OCI-LY7 (cell line): Measurements from ENCODE around the gene CNIH3. TPM values are rescaled to one million over a fixed set of nuclear protein-coding genes. Genes with fewer than 3 reads are reported as not detected.
A peak's percentile ranks its signal among the peaks of the same experiment; 100 is the strongest.

Source experiments
- BruUV-seq: library from RNA; stranded (reverse); fragments of 400-500 nt; replicated peaks from 2 replicates; lab custom pipeline; 2021; lab: Mats Ljungman, UMichigan
- CTCF ChIA-PET: fragments of 300-600 bp; sonication (Branson Sonifier 250); formaldehyde crosslinking; loops from one replicate; lab custom pipeline; 2022; ENCODE audit warnings: antibody characterized with exemption; ENCODE audit not compliant: unreplicated experiment; lab: Charles Lee
- POLR2A ChIA-PET: fragments of 300-600 bp; sonication (Branson Sonifier 250); formaldehyde crosslinking; loops from one replicate; lab custom pipeline; 2022; ENCODE audit warnings: antibody characterized with exemption; lab: Charles Lee
- DNase-seq: peaks from one replicate; pipeline ENCODE4 v3.0.0-alpha.2; 2015; ENCODE audit warnings: low spot score
- H2AFZ ChIP-seq: fragments of 200-600 bp; sonication (generic), shearing (Covaris generic); 2 replicates; pipeline ENCODE4 v1.6.1; 2014; ENCODE audit warnings: mild to moderate bottlenecking, antibody characterized with exemption, low read length, moderate library complexity
- H3K27ac ChIP-seq: fragments of 200-600 bp; sonication (generic); 2 replicates; pipeline ENCODE4 v1.5.1; 2014; ENCODE audit warnings: mixed run types, low read depth, mild to moderate bottlenecking, moderate library complexity, low read length, inconsistent platforms; ENCODE audit not compliant: poor library complexity, severe bottlenecking
- H3K36me3 ChIP-seq: fragments of 200-600 bp; sonication (generic); 2 replicates; pipeline ENCODE4 v1.6.1; 2014; ENCODE audit warnings: mild to moderate bottlenecking, antibody characterized with exemption, low read length, moderate library complexity, mixed read lengths; ENCODE audit not compliant: insufficient read depth
- H3K4me1 ChIP-seq: fragments of 200-600 bp; sonication (generic); 2 replicates; pipeline ENCODE4 v1.5.1; 2014; ENCODE audit warnings: mild to moderate bottlenecking, low read length; ENCODE audit not compliant: insufficient read depth, poor library complexity, severe bottlenecking
- H3K4me2 ChIP-seq: fragments of 200-600 bp; sonication (generic); 2 replicates; pipeline ENCODE4 v1.6.1; 2014; ENCODE audit warnings: mild to moderate bottlenecking, low read length
- H3K4me3 ChIP-seq: fragments of 200-600 bp; sonication (generic); 2 replicates; pipeline ENCODE4 v1.5.1; 2014; ENCODE audit warnings: mild to moderate bottlenecking, low read depth, low read length; ENCODE audit not compliant: poor library complexity, severe bottlenecking
- H3K79me2 ChIP-seq: fragments of 200-600 bp; sonication (generic); 2 replicates; pipeline ENCODE4 v1.6.1; 2016; ENCODE audit warnings: low read depth, mild to moderate bottlenecking, low read length, moderate library complexity, mixed read lengths; ENCODE audit not compliant: insufficient read depth
- H3K9me2 ChIP-seq: fragments of 200-600 bp; sonication (generic); 2 replicates; pipeline ENCODE4 v1.6.1; 2016; ENCODE audit warnings: mild to moderate bottlenecking, low read length, mixed read lengths; ENCODE audit not compliant: insufficient read depth
- H3K9me3 ChIP-seq: fragments of 200-600 bp; sonication (generic); 2 replicates; pipeline ENCODE4 v1.6.1; 2014; ENCODE audit warnings: mild to moderate bottlenecking, mixed run types, low read length, mixed read lengths
- H4K20me1 ChIP-seq: fragments of 200-600 bp; sonication (generic); 2 replicates; pipeline ENCODE4 v1.6.1; 2014; ENCODE audit warnings: mild to moderate bottlenecking, antibody characterized with exemption, low read length, moderate library complexity, mixed read lengths; ENCODE audit not compliant: insufficient read depth
- EZH2phosphoT487 ChIP-seq: fragments of 200-600 bp; sonication (generic); IDR thresholded peaks from 2 replicates; pipeline ENCODE4 v1.6.1; 2018; ENCODE audit warnings: low read depth, borderline replicate concordance, mild to moderate bottlenecking, mixed run types, antibody characterized with exemption, low read length, moderate library complexity, mixed read lengths
- intact Hi-C: fragments of 100-400 bp; cut with micrococcal nuclease; formaldehyde crosslinking; loops from one replicate; pipeline ENCODE4 v1.10.0; 2022; ENCODE audit not compliant: unreplicated experiment
- total RNA-seq, 2 experiments: library from RNA; depleted of rRNA in 1 of 2; stranded (reverse); fragments of >200 nt in 1 of 2; shearing (Covaris generic) in 1 of 2; gene quantifications; 2 replicates each; pipeline ENCODE4 v1.2.3, GENCODE V29; 2014 to 2022
- TF ChIP-seq, protein P1 (sequence below): fragments of 200-600 bp; sonication (generic); conservative IDR thresholded peaks from 2 replicates; pipeline ENCODE4 v1.5.1; 2014; ENCODE audit warnings: mild to moderate bottlenecking, antibody characterized with exemption, low read length, moderate library complexity, mixed read lengths

Gene CNIH3
- total RNA-seq, 2 experiments from 2014 or later: 1.9 to 2.4 TPM

DNA sequence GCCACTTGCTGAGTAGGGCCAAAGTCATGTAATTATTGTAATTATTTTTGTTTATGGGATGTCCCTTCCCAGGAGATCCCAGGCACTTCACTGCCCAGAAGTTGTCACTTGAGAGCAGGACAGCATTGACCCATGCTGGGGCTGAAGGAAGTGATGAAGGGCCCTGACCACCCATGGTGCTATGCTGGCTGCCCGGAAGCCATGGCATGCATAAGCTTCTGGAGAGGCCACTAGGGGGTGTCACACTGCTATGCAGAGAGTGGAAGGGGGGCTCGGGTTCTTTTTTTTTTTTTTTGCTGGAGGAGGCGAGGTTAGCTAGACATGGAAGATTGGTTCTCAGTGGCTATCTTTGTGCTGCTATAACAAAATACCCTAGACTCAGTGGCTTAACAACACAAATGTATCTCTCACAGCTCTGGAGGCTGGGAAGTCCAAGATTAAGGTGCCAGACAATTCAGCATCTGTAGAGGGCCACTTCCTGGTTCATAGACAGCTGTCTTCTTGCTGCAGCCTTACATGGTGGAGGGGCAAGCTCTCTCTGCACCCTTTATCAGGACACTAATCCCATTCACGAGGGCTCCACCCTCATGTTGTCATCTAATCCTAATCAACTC is 84.9 kb downstream of the CNIH3 start:
- Histone ChIP-seq H3K9me3 (no peaks in the 10 kb centered on the region), H4K20me1 (no peaks in the 10 kb centered on the region), H2AFZ (peak overlapping the region; percentile 55; the same call in 1 of the 2 replicates), H3K36me3 (no peaks in the 10 kb centered on the region), H3K4me2 (no peak overlapping the region), H3K4me1 (no peaks in the 10 kb centered on the region), H3K4me3 (no peak overlapping the region), H3K9me2 (no peaks in the 10 kb centered on the region), H3K27ac (no peak overlapping the region), H3K79me2 (no peaks in the 10 kb centered on the region)
- intact Hi-C loops: loop anchor here (1.0 to 5.0 kb wide), 3 partner anchors 150 to 221 kb away; no protein-coding TSS in a partner anchor
- TF ChIP-seq, protein P1, sequence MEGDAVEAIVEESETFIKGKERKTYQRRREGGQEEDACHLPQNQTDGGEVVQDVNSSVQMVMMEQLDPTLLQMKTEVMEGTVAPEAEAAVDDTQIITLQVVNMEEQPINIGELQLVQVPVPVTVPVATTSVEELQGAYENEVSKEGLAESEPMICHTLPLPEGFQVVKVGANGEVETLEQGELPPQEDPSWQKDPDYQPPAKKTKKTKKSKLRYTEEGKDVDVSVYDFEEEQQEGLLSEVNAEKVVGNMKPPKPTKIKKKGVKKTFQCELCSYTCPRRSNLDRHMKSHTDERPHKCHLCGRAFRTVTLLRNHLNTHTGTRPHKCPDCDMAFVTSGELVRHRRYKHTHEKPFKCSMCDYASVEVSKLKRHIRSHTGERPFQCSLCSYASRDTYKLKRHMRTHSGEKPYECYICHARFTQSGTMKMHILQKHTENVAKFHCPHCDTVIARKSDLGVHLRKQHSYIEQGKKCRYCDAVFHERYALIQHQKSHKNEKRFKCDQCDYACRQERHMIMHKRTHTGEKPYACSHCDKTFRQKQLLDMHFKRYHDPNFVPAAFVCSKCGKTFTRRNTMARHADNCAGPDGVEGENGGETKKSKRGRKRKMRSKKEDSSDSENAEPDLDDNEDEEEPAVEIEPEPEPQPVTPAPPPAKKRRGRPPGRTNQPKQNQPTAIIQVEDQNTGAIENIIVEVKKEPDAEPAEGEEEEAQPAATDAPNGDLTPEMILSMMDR: peak; percentile 85
- no peak for TF ChIP-seq EZH2phosphoT487
- ChIA-PET POLR2A (interaction anchor here (0.7 to 1.6 kb wide), 4 partner anchors 21 to 150 kb away, joined by 3 to 9 read pairs (median 4); no protein-coding TSS in a partner anchor), CTCF (interaction anchor here (1.3 to 3.2 kb wide), 2 partner anchors 12 to 150 kb away, joined by 4 to 14 read pairs; no protein-coding TSS in a partner anchor)
- BruUV-seq: no TSS peak
- DNase-seq: peak; percentile 68

DNA sequence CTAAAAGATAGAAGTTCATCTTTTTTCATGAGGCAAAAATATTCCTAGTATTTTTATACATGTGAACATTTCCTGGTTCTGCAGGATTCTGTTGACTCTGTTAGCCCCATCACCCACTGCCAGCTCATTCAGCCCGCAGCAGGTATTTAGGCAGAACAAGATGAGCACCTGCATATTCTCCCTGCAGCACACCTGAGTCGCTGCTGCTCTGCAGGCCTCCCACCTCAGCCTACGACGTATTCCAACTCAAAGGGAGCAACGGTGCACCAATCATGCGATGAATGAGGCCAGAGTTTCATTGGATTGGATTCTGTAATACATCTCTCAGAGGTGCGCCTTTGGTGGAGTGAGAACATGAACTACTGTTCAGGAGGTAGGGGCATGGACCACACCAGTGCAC is 87.6 kb downstream of the CNIH3 start:
- POLR2A ChIA-PET: interaction anchor here (0.7 to 1.5 kb wide), 2 partner anchors 10 to 90 kb away, joined by 3 to 4 read pairs; no protein-coding TSS in a partner anchor
- Histone ChIP-seq H3K9me2 (no peaks in the 10 kb centered on the region), H4K20me1 (no peaks in the 10 kb centered on the region), H3K4me1 (no peaks in the 10 kb centered on the region), H3K4me2 (no peak overlapping the region), H3K79me2 (no peaks in the 10 kb centered on the region), H3K36me3 (no peaks in the 10 kb centered on the region), H3K4me3 (no peak overlapping the region), H3K9me3 (no peaks in the 10 kb centered on the region), H2AFZ (no peak overlapping the region), H3K27ac (no peak overlapping the region)
- no TSS peak for BruUV-seq
- CTCF ChIA-PET: interaction anchor here (3.2 kb wide), 1 partner anchor 148 kb away, joined by 14 read pairs; no protein-coding TSS in a partner anchor
- TF ChIP-seq, protein P1: no peak
- no peak for TF ChIP-seq EZH2phosphoT487
- intact Hi-C loops: loop anchor here (5.0 kb wide), 2 partner anchors 191 to 219 kb away; no protein-coding TSS in a partner anchor
- DNase-seq: no peak
